Glutamatergic neuron (in vitro differentiated cells): Measurements from ENCODE around the gene CDC37L1. TPM values are rescaled to one million over a fixed set of nuclear protein-coding genes. Genes with fewer than 3 reads are reported as not detected.

Experiments
- DNase-seq: peaks from one replicate; pipeline ENCODE4 v3.0.0; 2022
- H3K27ac Mint-ChIP-seq: one replicate; pipeline ENCODE4 v1.8.0; 2020; ENCODE audit warnings: mild to moderate bottlenecking, mixed read lengths, inconsistent platforms; ENCODE audit not compliant: unreplicated experiment
- H3K27me3 Mint-ChIP-seq: one replicate; pipeline ENCODE4 v1.8.0; 2020; ENCODE audit warnings: mild to moderate bottlenecking, moderate library complexity, mixed read lengths, inconsistent platforms; ENCODE audit not compliant: unreplicated experiment
- H3K36me3 Mint-ChIP-seq: one replicate; pipeline ENCODE4 v1.8.0; 2020; ENCODE audit warnings: mild to moderate bottlenecking, mixed read lengths, inconsistent platforms; ENCODE audit not compliant: unreplicated experiment
- H3K4me1 Mint-ChIP-seq: one replicate; pipeline ENCODE4 v1.8.0; 2020; ENCODE audit warnings: mild to moderate bottlenecking, low read depth, mixed read lengths, inconsistent platforms; ENCODE audit not compliant: unreplicated experiment
- H3K4me3 Mint-ChIP-seq: one replicate; pipeline ENCODE4 v1.8.0; 2020; ENCODE audit warnings: mild to moderate bottlenecking, mixed read lengths, inconsistent platforms; ENCODE audit not compliant: unreplicated experiment
- H3K9me3 Mint-ChIP-seq: one replicate; pipeline ENCODE4 v1.8.0; 2020; ENCODE audit warnings: mild to moderate bottlenecking, moderate library complexity, mixed read lengths, inconsistent platforms; ENCODE audit not compliant: unreplicated experiment
- CTCF ChIP-seq: fragments of 200-600 bp; sonication (generic); IDR thresholded peaks from one replicate; pipeline ENCODE4 v1.5.0; 2021; ENCODE audit not compliant: partially characterized antibody, unreplicated experiment
- total RNA-seq: library from RNA; stranded (reverse); fragmentation: NEBNext Ultra II Directional; extraction: Animal tissue kit (Norgen Biotek cat#: 25700); gene quantifications from one replicate; pipeline ENCODE4 v1.2.1, GENCODE V29; 2021; ENCODE audit not compliant: unreplicated experiment

The CDC37L1 gene
- total RNA-seq, 1 donor from 2014 or later = 20.8 TPM

DNA sequence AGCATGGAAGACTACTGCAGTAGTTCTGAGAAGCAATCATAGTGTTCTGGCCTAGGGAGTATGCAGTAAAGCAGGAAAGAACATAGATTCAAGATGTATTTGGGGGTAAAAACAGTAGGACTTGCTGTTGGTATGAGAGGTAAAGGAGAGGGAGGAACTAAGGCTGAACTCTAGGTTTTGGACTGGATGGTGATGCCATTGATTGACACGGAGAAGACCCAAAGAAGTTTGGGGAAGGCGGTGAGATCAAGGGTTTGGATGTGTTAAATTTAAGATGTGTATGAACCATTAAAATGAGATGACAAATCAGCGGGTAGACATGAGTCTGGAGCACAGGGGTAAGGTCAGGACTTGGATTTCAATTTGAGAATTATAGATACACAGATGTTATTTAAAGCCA, 2.0 kb upstream of the CDC37L1 start:
- no peaks in the 10 kb centered on the region for H3K27me3 Mint-ChIP-seq
- H3K4me1 Mint-ChIP-seq = no peaks in the 10 kb centered on the region
- TF ChIP-seq CTCF = no peak
- no peaks in the 10 kb centered on the region for H3K36me3 Mint-ChIP-seq
- no peak overlapping the region for H3K27ac Mint-ChIP-seq
- DNase-seq = no peak
- no peak overlapping the region for H3K4me3 Mint-ChIP-seq
- H3K9me3 Mint-ChIP-seq = no peaks in the 10 kb centered on the region

DNA sequence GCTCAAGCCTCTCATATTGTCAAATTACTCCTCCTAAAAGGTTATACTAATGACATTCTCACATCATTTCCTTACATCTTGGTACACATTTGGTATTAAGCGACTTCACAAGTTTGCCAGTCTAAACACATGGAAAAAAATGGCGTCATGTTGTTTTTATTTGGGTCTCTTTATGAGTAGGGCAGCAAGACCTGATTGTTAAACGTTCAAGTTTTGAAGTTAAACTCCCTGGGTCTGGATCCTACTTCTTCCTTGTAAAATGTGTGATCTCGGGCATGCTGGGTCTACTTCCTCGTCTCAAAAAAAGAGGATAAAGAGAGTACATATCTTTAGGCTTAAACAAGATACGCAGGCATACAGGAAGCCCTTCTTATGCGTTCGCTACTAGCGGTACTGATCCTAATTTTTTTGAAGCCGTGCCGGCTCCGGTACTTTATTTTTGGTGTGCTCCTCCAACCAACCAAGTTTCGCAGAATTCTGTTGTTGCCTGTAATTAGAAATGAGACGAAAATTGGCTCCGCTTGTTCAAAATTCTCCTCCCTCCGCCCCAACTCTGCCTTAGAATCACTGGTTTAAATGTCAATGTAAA, 596 bp upstream of the CDC37L1 start:
- Mint-ChIP-seq H3K27me3 (no peaks in the 10 kb centered on the region), H3K36me3 (no peaks in the 10 kb centered on the region), H3K9me3 (no peaks in the 10 kb centered on the region), H3K4me3 (no peak overlapping the region), H3K27ac (no peak overlapping the region), H3K4me1 (no peaks in the 10 kb centered on the region)
- no peak for TF ChIP-seq CTCF
- no peak for DNase-seq

- no peak overlapping the region for H3K4me3 Mint-ChIP-seq
- TF ChIP-seq CTCF = no peak
- no peaks in the 10 kb centered on the region for H3K4me1 Mint-ChIP-seq
- H3K9me3 Mint-ChIP-seq = no peaks in the 10 kb centered on the region
- DNase-seq = no peak
- no peaks in the 10 kb centered on the region for H3K27me3 Mint-ChIP-seq
- H3K36me3 Mint-ChIP-seq = no peaks in the 10 kb centered on the region
- no peak overlapping the region for H3K27ac Mint-ChIP-seq
These were observed 780 bp downstream of the CDC37L1 start for GRCh38 chr9:4680173-4680525.

DNA sequence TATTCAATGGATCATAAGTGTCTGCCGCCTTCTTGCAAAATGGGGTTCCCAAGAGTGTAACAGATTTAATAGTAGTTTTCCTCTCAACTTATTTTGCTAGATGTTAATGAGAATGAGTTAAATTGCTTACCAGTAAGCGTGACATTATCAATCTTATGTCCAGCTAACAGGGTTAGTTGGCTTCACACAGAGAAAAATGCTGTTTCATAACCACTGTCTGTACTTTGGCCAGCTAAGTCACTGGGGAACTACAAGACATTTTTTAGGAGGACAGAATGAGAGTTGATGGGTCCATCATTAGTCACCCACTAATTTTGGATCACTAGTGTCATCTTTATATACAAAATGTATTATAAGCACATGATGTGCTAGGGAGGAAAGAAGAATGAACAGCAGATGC, 1.4 kb downstream of the CDC37L1 start:
- no peaks in the 10 kb centered on the region for H3K4me1 Mint-ChIP-seq
- no peak for DNase-seq
- no peak overlapping the region for H3K27ac Mint-ChIP-seq
- H3K36me3 Mint-ChIP-seq = no peaks in the 10 kb centered on the region
- no peak overlapping the region for H3K4me3 Mint-ChIP-seq
- no peak for TF ChIP-seq CTCF
- H3K27me3 Mint-ChIP-seq = no peaks in the 10 kb centered on the region
- H3K9me3 Mint-ChIP-seq = no peaks in the 10 kb centered on the region

- DNase-seq = no peak
- Mint-ChIP-seq H3K27me3 (no peaks in the 10 kb centered on the region), H3K4me1 (no peaks in the 10 kb centered on the region), H3K9me3 (peaks cover 2% of the 10 kb centered on the region), H3K36me3 (no peaks in the 10 kb centered on the region), H3K4me3 (no peak overlapping the region), H3K27ac (no peak overlapping the region)
- TF ChIP-seq CTCF = no peak
These were observed 5.5 kb downstream of the CDC37L1 start for GRCh38 chr9:4684820-4685219.
